ENCODE results near the gene GNPAT.

GRCh38 chr1:231214918-231215680 is 25.9 kb upstream of the GNPAT start:
- TF ChIP-seq EZH2 (IDR thresholded peaks at IDR 0.05; ENCODE audit: low read depth, unreplicated experiment) (no peak), POLR2AphosphoS5 (IDR thresholded peaks at IDR 0.05; ENCODE audit: low read depth) (no peak), EZH2phosphoT487 (IDR thresholded peaks at IDR 0.05; ENCODE audit: unreplicated experiment) (no peak)
- TF ChIP-seq, protein P1, sequence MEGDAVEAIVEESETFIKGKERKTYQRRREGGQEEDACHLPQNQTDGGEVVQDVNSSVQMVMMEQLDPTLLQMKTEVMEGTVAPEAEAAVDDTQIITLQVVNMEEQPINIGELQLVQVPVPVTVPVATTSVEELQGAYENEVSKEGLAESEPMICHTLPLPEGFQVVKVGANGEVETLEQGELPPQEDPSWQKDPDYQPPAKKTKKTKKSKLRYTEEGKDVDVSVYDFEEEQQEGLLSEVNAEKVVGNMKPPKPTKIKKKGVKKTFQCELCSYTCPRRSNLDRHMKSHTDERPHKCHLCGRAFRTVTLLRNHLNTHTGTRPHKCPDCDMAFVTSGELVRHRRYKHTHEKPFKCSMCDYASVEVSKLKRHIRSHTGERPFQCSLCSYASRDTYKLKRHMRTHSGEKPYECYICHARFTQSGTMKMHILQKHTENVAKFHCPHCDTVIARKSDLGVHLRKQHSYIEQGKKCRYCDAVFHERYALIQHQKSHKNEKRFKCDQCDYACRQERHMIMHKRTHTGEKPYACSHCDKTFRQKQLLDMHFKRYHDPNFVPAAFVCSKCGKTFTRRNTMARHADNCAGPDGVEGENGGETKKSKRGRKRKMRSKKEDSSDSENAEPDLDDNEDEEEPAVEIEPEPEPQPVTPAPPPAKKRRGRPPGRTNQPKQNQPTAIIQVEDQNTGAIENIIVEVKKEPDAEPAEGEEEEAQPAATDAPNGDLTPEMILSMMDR (conservative IDR thresholded peaks at IDR 0.05; ENCODE audit: low read depth in 2 of 2) = no peak
- TF ChIP-seq, protein P2, sequence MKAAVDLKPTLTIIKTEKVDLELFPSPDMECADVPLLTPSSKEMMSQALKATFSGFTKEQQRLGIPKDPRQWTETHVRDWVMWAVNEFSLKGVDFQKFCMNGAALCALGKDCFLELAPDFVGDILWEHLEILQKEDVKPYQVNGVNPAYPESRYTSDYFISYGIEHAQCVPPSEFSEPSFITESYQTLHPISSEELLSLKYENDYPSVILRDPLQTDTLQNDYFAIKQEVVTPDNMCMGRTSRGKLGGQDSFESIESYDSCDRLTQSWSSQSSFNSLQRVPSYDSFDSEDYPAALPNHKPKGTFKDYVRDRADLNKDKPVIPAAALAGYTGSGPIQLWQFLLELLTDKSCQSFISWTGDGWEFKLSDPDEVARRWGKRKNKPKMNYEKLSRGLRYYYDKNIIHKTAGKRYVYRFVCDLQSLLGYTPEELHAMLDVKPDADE (IDR thresholded peaks at IDR 0.05) = no peak

All from GM23338 (cell line).